IPS-NIHi7 (cell line): ENCODE measurements around the gene IL20RA.

Experiments used
- DNase-seq: peaks from one replicate; pipeline ENCODE4 v3.0.0; 2012; ENCODE audit warnings: mixed read lengths; ENCODE audit errors: extremely low spot score

Gene IL20RA

DNA sequence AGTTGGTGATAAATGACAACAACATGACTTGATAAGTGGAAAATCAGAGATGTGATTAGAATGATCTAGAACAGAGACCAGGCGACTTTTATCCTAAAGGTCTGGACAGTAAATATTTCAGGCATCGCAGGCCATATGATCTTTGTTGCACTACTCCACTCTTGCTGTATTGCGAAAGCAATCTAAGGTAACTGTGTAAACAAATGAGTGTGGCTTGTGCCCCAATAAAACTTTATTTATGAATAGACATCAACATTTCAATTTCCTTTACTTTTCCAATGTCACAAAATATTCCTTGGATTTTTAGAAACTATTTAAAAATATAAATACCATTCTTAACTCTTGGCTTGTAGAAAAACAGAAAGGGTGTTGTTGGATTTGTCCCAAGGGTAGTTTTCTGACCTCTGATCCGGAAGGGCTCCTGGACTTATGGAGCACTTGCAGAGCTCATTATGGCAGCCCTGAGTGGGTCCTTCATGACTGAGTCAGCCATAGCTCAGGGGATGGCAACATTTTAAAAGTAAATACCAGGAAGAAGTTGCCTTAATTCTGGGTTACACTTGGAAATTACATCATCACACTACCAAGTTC, 34.5 kb downstream of the IL20RA start:
- no peak for DNase-seq

DNA sequence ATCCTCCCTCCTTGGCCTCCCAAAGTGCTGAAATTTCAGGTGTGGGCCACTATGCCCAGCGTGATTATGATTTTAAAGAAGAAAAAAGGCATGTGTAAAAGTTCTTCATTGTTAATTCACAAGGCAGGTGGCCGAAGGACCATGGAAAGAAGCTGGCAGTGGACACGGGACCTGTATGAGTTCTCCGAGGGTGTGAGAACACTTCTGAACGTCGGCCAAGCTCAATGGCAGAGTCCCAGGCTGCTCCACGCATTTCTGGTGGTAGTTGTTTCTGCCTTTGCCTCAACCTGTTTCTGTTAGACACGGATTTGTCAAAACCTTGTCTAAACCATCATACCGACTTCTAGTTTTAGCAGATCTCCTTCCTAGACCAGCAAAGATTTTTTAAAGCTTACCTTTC, 36.6 kb downstream of the IL20RA start:
- no peak for DNase-seq

DNA sequence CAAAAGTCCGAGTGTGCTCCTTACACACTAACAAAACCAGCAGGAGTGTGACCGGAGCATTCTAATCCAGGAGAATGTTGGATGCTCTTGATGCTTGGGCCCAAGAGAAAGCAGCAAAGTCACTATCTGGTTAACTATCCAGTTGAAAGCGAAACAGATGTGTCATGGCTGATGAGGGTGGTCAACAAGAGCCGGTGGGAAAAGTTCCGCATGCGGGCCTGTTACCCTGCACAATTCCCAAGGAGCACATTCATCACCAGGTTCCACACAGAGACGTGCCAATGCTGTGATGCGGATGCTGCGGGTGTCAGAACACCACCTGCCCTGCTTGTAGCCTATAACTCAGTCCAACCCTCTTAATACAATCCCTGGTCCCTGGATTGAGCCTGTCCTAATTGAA, 38.7 kb downstream of the IL20RA start:
- DNase-seq: no peak

DNA sequence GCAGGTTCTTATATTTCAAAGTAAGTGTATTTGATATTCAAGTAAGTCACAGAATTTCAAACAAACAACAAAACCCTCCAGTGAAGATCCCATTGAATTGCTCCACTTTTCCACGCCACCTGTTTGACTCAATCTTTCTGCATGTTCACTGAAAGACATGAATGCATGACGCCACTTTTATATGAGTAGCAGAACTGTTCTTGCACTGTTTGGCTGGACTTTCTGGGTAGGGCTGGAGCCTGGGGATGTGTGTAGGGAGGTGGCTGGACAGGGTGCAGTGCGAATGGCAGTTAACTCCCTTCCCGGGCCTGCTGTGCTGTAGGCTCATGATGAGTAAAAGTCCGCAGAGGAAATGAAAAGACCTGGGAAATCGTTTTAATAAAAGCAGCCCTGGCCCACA, 39.7 kb downstream of the IL20RA start:
- DNase-seq: no peak

DNA sequence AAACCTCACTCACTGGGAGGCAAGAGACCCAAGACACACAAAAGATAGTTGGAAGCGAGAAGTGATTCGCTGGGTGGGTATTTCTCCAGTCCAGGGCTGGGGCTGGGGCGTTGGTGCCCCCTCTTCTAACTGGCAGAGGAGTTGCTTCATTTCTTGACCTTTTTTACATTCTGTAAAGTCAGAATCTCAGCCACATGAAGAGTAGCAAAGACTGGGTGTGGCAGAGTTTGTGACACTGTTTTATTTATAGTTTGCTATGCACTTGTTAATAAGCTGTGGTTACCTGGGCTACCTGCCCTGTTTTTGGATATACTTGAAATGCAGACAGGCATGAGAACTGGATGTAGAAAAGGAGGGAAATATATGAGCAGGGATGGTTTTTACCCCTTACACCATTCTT, 42.3 kb downstream of the IL20RA start:
- DNase-seq: no peak

DNA sequence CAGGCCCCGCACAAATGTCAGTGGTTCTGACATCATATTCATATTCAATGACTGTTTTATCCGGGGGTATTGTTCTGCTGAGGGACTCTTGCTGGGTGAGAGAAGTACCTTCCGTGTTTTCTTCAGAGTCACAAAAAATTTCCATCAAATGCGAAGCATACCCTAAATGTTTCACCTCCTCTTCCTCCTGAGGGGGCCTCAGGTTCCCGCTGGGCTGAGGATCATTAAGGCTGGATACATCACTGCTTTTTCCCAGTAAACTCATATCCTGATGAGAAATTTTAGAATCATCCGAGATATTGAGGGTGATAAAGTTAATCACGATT, 42.8 kb downstream of the IL20RA start:
- DNase-seq: no peak

DNA sequence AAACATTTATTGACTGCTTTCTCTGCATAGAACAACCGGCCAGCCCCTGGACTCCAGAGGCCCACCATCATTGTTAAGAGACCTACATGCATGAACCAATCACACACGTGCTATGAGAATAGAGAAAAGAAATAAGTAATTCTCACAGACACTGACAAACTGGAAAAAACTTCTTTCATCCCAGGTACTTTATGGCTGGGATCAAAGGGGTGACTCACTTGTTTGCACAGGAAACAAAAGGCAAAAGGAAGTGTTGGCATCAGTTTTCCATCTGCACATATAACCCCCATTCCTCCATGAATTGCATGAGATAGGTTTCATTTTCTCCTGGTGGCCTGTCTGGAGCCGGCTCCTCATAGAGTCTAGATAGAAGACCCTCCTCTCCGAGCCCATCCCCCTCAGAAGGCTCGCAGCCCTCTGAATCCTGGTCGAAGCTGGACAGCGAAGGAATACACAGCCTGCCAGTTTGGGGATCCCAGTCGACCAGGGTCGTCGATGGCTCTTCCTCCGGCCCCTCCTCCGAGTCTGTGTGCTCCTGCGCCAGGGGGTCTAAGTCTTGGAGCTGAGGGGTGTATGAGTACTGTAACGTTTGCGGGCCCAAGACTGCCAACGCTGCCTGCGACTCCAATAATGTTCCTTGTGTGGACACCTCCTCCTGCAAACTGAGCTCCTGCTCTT, 43.3 kb downstream of the IL20RA start:
- peak; percentile 48 for DNase-seq

DNA sequence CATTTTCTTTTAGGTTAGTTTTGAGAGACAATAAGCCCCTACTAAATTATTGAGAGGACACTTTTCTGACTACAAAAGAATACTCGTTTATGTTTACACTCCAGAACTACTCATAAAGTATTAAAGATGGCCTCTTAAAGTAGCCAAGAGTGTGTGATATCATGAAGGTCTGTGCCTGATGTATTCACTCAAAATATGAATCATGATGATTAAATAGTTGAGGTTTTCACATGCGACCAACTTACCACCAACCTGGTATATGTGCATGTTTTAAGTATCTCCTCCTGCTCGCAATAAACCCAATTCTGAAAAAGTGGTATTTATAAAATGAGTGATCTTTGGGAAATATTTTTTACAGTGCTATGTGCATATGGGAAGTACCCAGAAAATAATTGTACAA, 43.9 kb downstream of the IL20RA start:
- no peak for DNase-seq

DNA sequence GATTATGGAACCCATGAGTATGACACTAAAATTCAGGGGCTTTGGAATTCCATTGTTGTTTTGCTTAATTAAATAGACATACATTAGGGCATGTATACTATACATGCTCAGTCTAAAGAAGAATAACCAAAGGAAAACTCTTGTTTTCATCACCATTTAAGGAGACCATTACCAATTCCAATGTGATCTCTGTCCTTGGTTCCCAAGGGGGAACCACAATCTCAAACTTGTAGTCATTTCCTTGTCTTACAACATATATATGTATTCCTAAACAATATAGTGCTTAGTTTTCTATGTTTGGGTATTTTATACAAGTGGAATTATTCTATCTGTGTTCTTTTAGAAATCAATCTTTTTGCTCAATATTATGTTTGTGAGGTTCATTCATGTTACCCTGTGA, 49.2 kb downstream of the IL20RA start:
- DNase-seq: no peak

DNA sequence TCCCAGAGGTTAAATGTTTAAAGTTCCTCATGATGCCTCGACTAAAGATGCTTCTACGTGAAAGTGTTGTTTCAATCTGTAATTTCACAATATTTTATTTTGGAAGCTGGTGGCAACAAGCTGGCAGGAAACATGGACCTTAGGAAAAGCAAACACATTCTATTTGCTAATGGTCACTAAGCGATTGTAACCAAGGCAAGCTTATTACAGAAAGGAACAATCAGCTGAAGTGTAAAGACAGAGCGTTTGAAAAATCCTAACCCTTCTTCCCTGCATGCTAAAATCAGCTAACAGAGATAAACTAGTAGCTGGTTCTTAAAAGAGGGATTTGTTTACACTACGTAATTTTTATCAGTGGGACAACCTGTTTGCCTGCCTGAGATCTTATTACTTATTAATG, 50.0 kb downstream of the IL20RA start:
- no peak for DNase-seq

DNA sequence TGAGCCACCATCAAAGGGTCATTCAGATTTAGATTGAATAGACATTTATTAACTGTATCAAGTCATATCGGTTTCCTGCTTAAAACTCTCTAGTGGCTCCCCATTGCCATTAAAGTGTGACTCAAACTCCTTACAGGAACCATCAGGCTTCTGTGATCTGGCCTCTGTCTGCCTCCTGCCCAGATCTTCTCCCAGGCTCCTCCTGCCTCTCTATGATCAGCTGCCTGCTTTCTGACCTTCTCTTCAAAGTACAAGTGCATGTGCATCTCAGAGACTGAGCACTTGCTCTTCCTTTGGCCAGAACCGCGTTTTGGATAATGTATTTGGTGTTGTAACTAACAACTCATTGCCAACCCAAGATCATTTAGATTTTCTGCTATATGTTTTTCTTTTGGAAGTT, 52.7 kb downstream of the IL20RA start:
- no peak for DNase-seq

DNA sequence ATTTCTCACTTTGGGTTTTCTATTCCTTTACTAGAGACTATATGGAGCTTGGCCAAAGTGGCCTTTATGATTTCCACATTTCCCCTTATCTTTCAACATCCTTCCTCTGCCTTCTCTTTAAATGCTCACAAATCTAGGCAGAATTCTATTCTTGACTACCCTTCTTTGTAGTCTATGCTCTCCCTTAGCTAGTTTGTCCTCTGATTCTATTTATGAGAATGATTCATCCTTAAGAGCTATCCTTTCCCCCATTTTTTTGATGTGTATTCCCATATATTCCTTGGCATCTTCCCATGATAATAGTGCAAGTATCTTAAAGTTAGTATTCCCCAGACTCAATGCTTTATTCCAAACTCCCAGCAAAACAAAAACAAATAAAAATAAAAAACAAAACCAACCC, 53.1 kb downstream of the IL20RA start:
- DNase-seq: no peak

DNA sequence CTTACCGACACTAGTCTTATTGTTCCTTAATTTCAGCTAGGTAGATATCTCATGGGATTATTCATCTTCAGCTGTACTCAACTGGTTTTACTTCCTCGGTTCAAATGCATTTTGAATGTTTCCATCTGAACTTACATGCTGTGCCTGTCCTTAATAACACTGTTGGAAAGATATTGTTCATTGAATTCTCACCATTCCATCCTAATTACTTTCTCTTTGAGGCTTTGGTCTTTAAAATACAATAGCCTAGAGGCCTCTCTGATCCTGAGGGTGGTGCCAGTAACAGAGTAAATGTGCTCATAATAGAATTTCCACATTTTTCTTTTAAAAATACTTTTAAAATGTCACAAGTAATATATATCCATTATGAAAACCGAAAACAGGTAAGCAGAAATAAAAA, 54.0 kb downstream of the IL20RA start:
- no peak for DNase-seq

DNA sequence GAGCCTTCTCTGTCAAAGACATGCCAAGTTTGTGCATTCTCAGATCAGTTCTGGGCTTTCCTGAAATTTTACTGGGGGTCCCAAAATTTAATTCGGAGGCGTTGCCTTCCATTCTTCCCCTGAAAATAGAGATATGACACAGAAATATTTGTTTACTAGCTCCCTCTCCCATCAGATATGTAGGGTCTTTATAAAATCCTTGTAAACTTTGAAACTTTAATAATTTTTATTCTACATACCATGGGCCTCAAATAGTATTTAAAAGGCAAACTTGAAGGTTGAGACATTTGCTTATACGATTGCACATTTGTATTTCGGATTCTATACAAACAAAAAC, 54.6 kb downstream of the IL20RA start:
- no peak for DNase-seq

DNA sequence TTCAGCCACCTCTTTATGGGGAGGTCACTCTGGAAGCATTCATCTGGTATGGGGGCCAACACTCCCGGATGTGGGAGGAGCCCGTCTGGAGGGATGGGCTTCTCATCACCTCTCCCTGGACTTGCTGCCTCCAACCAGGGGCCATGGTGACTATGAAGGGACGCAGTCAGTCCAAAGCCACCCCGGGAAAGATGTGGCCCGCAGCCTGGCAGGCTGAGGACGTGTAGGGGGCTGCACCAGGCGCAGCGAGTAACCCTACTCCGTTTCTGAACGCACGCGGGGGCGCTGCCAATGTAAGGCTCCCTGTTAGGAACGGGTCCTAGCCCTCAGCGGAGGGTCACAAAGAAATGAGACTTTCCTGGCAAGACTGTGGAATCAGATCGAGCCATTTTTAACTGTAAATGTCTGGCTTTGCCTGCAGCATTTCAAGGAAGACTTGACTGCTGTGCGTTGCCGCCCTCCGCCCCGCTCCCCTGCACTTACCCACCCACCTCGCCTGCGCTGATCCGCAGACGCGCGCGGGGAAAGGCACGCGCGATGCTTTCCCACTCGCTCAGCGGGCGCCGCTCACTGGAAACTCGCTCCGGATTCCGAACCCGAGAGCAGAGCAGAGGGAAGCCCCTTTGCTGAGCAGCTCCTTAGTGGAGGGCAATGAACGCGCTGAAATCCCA, 55.1 kb downstream of the IL20RA start:
- DNase-seq: peak; percentile 74

DNA sequence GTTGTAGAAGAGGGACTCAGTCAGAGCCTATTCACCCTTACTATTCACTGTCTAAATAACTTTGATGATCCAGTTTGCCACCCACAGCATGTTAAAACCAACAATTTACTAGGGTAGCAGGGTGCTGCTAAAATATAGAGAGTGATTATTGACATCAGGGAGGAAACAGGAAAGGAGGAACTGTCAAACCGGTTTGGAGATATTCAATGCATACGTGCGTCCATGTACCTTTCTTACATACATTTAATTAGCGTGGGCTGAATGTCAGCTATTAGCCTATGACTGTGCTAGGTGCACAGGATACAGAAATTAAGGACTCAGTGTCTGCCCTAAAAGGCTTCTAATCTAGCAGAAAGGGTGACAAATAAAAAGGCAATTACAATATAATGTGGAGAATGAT, 57.2 kb downstream of the IL20RA start:
- no peak for DNase-seq

DNA sequence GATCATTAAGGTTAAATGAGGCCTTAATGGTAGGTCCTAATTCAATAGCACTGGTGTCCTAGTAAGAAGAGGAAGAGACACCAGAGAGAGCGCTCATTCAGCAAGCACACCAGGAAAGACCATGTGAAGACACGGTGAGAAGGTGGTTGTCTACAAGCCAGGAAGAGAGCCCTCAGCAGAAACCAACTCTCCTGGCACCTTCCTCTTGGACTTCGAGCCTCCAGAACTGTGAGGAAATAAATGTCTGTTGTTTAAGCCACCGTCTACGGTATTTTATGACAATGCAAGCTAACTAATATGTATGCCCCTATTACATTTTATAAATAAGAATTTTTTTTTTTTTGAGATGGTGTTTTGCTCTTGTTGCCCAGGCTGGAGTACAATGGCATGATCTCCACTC, 59.3 kb downstream of the IL20RA start:
- no peak for DNase-seq

DNA sequence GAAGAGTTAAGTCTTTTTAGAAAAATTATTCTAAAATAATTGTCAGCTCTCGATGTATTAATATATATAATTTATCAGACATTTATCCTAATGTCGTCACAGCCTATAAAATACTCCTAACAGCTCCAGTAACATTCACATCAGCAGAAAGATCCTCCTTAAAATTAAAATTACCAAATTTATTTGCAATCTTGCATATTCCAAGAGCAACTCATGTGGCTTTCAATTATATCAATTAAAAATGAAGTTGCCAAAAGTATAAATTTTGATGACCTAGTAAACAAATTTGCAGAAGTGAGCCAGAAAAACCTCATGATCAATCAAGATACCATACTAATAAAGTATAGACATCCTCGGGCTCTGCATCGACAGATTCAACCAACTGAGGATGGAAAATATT, 60.2 kb downstream of the IL20RA start:
- DNase-seq: no peak

DNA sequence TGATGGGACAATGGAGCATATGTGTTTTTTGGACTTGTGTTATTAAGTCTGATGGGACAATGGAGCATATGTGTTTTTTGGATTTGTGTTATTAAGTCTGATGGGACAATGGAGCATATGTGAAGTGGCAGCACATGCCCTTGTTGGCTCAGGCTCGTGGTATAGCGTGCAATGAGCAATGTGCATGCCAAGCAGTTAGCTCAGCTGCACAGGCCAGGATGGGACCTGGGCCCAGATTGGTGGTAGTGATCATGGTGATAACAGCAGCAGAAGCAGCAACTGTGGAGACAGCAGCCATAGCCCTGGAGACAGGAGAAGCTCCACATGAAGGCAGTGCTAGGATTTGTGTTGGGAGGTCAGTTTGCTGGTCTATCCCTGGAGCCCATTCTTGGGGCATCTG, 61.1 kb downstream of the IL20RA start:
- no peak for DNase-seq

DNA sequence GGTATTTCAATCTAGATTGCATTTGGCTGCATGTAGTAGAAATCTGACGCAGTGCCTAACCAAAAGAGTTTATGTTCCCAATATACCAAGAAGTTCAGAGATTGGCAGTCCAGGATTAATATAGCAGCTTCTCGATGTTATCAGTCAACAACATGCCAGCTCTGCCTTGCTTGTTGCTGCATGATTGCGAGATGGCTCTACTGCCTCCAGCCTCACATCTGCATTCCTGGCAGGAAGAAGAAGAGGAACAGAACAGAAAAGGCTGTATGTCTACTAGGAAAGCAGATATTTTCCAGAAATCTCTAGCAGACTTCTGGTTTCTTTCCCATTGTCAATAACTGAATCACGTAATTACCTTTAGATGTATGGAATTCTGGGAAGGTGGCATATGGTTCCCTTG, 61.8 kb downstream of the IL20RA start:
- no peak for DNase-seq

DNA sequence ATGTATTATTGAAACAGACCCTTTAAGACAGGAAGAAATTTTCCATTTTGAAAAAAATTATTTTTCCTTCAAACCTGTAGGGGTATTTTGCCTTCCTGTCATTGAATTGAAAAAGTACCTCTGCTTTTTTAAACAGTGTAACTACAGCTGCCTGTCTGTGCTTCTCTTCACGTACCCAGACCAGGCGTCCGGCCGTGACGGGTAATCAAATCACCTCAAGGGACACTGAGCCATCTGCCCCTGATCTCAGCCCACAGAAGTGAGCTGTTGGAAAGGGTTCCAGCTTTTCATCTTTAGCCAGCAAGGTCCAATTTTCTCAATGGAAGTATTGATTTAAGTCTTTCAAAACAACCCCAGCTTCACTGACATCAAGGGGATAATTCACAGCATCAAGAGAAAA, 64.7 kb downstream of the IL20RA start:
- DNase-seq: no peak

DNA sequence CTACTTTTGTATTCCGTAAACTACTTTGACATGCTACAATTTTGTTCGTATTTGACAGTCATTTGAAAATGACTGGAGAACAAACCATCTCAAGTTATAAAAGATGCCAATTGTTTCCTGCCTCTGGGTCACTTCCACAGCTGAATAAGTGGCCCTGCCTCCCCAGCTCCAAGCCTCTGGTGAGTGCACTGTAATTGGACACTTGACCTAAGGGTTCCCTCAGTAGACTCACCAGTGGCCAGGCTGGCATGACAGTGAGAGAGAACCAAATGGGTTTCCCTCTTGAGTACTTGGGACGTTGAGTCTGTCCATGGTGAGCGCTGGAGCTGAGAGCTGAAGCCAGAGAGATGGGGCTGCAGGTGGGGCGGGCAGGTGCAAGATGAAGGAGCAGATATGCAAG, 65.6 kb downstream of the IL20RA start:
- DNase-seq: no peak

DNA sequence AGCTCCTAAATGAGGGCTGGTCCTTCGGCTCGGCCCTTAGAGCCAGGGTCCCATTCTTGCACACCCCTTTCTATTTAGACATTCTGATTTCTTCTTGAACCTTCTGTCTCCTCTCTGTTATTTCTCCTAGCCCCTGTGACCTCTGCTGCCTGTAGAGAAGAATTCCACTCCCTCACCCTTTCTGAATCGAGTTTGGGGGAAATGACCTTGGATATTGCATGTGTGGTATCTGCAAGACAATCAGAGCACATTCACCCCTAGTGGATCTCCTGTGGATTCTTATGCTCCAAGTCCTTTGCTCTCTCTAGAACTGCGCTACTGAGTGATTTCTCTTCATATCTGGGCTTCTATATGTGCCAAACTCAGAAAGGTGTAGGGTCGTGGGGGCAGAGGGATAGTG, 67.7 kb downstream of the IL20RA start:
- no peak for DNase-seq
